Measurements from ENCODE around the gene ALLC. TPM values are rescaled to one million over a fixed set of nuclear protein-coding genes. Genes with fewer than 3 reads are reported as not detected.

The ALLC gene
- total RNA-seq, 1 experiment from 2014 or later, result not detected

- no peak overlapping the region for H3K4me3 ChIP-seq (ENCODE audit: low read length)
- no peak overlapping the region for H3K4me2 ChIP-seq (ENCODE audit: low read length)
- DNase-seq (no peak), ATAC-seq (no peak)
- H3K27ac ChIP-seq (ENCODE audit: low read length), result no peak overlapping the region
- no peaks in the 10 kb centered on the region for H3K9me3 ChIP-seq (ENCODE audit: low read length)
- TF ChIP-seq EZH2phosphoT487 (IDR thresholded peaks at IDR 0.05; ENCODE audit: borderline replicate concordance, low read length) (no peak), CTCF (conservative IDR thresholded peaks at IDR 0.05; ENCODE audit: low read depth, low read length) (no peak), EZH2 (IDR thresholded peaks at IDR 0.05; ENCODE audit: low read length, unreplicated experiment) (no peak)
- POLR2A ChIA-PET (ENCODE audit: unreplicated experiment), result no interaction called here
- H4K20me1 ChIP-seq (ENCODE audit: low read length), result no peaks in the 10 kb centered on the region
- no TSS peak for BruUV-seq (replicated peaks)
- no peaks in the 10 kb centered on the region for H3K79me2 ChIP-seq (ENCODE audit: low read length)
- no peaks in the 10 kb centered on the region for H3F3A ChIP-seq (ENCODE audit: low read length, unreplicated experiment)
- intact Hi-C loops (cut with micrococcal nuclease), result no loop called here
- H3K9me2 ChIP-seq (replicated peaks; ENCODE audit: low read length), result no peaks in the 10 kb centered on the region
- no peaks in the 10 kb centered on the region for H3K4me1 ChIP-seq (ENCODE audit: insufficient read depth, low read length)
- peaks cover 17% of the 10 kb centered on the region for H3K27me3 ChIP-seq (ENCODE audit: low read length)
- H2AFZ ChIP-seq (ENCODE audit: low read length), result no peak overlapping the region
- no peaks in the 10 kb centered on the region for H3K36me3 ChIP-seq (ENCODE audit: low read depth, low read length)
- no peak overlapping the region for H3K9ac ChIP-seq (ENCODE audit: low read length)
- CTCF ChIA-PET, result no interaction called here
Measured at GRCh38 chr2:3639653-3640052, 18.3 kb upstream of the ALLC start.

GRCh38 chr2:3641181-3641580 lies 16.8 kb upstream of the ALLC start:
- H2AFZ ChIP-seq (ENCODE audit: low read length), result no peak overlapping the region
- no peaks in the 10 kb centered on the region for H3F3A ChIP-seq (ENCODE audit: low read length, unreplicated experiment)
- H3K36me3 ChIP-seq (ENCODE audit: low read depth, low read length), result no peaks in the 10 kb centered on the region
- no TSS peak for BruUV-seq (replicated peaks)
- no peaks in the 10 kb centered on the region for H3K9me2 ChIP-seq (replicated peaks; ENCODE audit: low read length)
- H3K4me3 ChIP-seq (ENCODE audit: low read length), result no peak overlapping the region
- no peaks in the 10 kb centered on the region for H3K79me2 ChIP-seq (ENCODE audit: low read length)
- no peak for ATAC-seq
- no peak for DNase-seq
- H3K9ac ChIP-seq (ENCODE audit: low read length), result no peak overlapping the region
- no peaks in the 10 kb centered on the region for H4K20me1 ChIP-seq (ENCODE audit: low read length)
- peaks cover 12% of the 10 kb centered on the region; the same call in 1 of the 2 replicates for H3K27me3 ChIP-seq (ENCODE audit: low read length)
- ChIA-PET POLR2A (ENCODE audit: unreplicated experiment) (no interaction called here), CTCF (no interaction called here)
- H3K9me3 ChIP-seq (ENCODE audit: low read length), result no peaks in the 10 kb centered on the region
- H3K27ac ChIP-seq (ENCODE audit: low read length), result no peak overlapping the region
- intact Hi-C loops (cut with micrococcal nuclease), result no loop called here
- no peaks in the 10 kb centered on the region for H3K4me1 ChIP-seq (ENCODE audit: insufficient read depth, low read length)
- TF ChIP-seq EZH2 (IDR thresholded peaks at IDR 0.05; ENCODE audit: low read length, unreplicated experiment), result no peak
- TF ChIP-seq EZH2phosphoT487 (IDR thresholded peaks at IDR 0.05; ENCODE audit: borderline replicate concordance, low read length), result no peak
- TF ChIP-seq CTCF (conservative IDR thresholded peaks at IDR 0.05; ENCODE audit: low read depth, low read length), result no peak
- H3K4me2 ChIP-seq (ENCODE audit: low read length), result no peak overlapping the region

- no peak for TF ChIP-seq EZH2 (IDR thresholded peaks at IDR 0.05; ENCODE audit: low read length, unreplicated experiment)
- no peak for TF ChIP-seq EZH2phosphoT487 (IDR thresholded peaks at IDR 0.05; ENCODE audit: borderline replicate concordance, low read length)
- no peak for TF ChIP-seq CTCF (conservative IDR thresholded peaks at IDR 0.05; ENCODE audit: low read depth, low read length)
- no peak for DNase-seq
- Histone ChIP-seq H3K9me2 (replicated peaks; ENCODE audit: low read length) (no peaks in the 10 kb centered on the region), H4K20me1 (ENCODE audit: low read length) (no peaks in the 10 kb centered on the region), H3K4me2 (ENCODE audit: low read length) (no peak overlapping the region), H3K27ac (ENCODE audit: low read length) (no peak overlapping the region), H3K9me3 (ENCODE audit: low read length) (no peaks in the 10 kb centered on the region), H3K27me3 (ENCODE audit: low read length) (peaks cover 5% of the 10 kb centered on the region; the same call in 1 of the 2 replicates), H3K9ac (ENCODE audit: low read length) (no peak overlapping the region), H3K36me3 (ENCODE audit: low read depth, low read length) (no peaks in the 10 kb centered on the region), H3K4me1 (ENCODE audit: insufficient read depth, low read length) (no peaks in the 10 kb centered on the region), H2AFZ (ENCODE audit: low read length) (no peak overlapping the region), H3K4me3 (ENCODE audit: low read length) (no peak overlapping the region), H3K79me2 (ENCODE audit: low read length) (no peaks in the 10 kb centered on the region), H3F3A (ENCODE audit: low read length, unreplicated experiment) (no peaks in the 10 kb centered on the region)
- CTCF ChIA-PET, result no interaction called here
- POLR2A ChIA-PET (ENCODE audit: unreplicated experiment), result no interaction called here
- BruUV-seq (replicated peaks), result no TSS peak
- intact Hi-C loops (cut with micrococcal nuclease), result no loop called here
- ATAC-seq, result no peak
Measured at GRCh38 chr2:3641841-3642421, 16.1 kb upstream of the ALLC start.

All from PC-3 (cell line).